K562 (cell line): ENCODE results near the gene CD46. TPM values are rescaled to one million over a fixed set of nuclear protein-coding genes. Genes with fewer than 3 reads are reported as not detected.

Experiments used
- ATAC-seq: fragments of 200-7000 bp; cut with Tn5 transposase; 3 replicates; pipeline ENCODE4 v1.9.1; 2020; ENCODE audit warnings: moderate library complexity
- BruUV-seq: library from RNA; stranded (reverse); fragments of 400-500 nt; replicated peaks from 2 replicates; lab custom pipeline; 2021; lab: Mats Ljungman, UMichigan
- CTCF ChIA-PET: fragments of 300-600 bp; formaldehyde crosslinking; extraction: SDS; loops from one replicate; lab custom pipeline; 2021; ENCODE audit warnings: low intra/inter-chr PET ratio; lab: Yijun Ruan, JAX
- POLR2A ChIA-PET: fragments of 300-600, 350-650 bp; sonication (Branson Sonifier 250); formaldehyde crosslinking; extraction: SDS; loops from one replicate; lab custom pipeline; 2021; ENCODE audit warnings: antibody characterized with exemption, inconsistent platforms; lab: Yijun Ruan, JAX
- DNase-seq, 4 experiments: peaks; one replicate each; pipeline versions ENCODE4 v3.0.0 to v3.0.0-alpha.2; 2011 to 2018; ENCODE audit warnings: low spot score in 3 of 4, mixed read lengths in 3 of 4; ENCODE audit errors: extremely low read depth in 1 of 4
- FAIRE-seq: peaks from 2 replicates; lab custom pipeline; 2011; peaks lifted over from hg19 to GRCh38; lab: Jason Lieb, UNC
- H2AFZ ChIP-seq: 2 replicates; pipeline ENCODE4 v1.6.0; 2011; ENCODE audit warnings: low read depth, low read length, control low read depth, inconsistent platforms
- H3K27ac ChIP-seq: fragments of 200-600 bp; 3 replicates; pipeline ENCODE4 v1.8.0; 2011; ENCODE audit warnings: low read depth, mild to moderate bottlenecking, control low read depth, inconsistent platforms, low read length, moderate library complexity, mixed read lengths; ENCODE audit errors: extremely low read depth
- H3K27me3 ChIP-seq, 2 experiments: fragments of 300-600 bp in 1 of 2; 2 replicates in 1 of 2; 3 replicates in 1 of 2; pipeline versions ENCODE4 v1.6.0 to v1.8.0; 2011; ENCODE audit warnings: inconsistent platforms in 2 of 2, low read length in 2 of 2, mild to moderate bottlenecking in 1 of 2, mixed read lengths in 1 of 2, moderate library complexity in 1 of 2; ENCODE audit not compliant: control insufficient read depth in 2 of 2, insufficient read depth in 2 of 2
- H3K36me3 ChIP-seq: fragments of 300-600 bp; 3 replicates; pipeline ENCODE4 v1.8.0; 2011; ENCODE audit warnings: mild to moderate bottlenecking, low read length, inconsistent platforms; ENCODE audit not compliant: control insufficient read depth, insufficient read depth
- H3K4me1 ChIP-seq, 2 experiments: fragments of 200-600 bp in 1 of 2; replicated peaks in 1 of 2; 2 replicates in 1 of 2; 3 replicates in 1 of 2; pipeline versions ENCODE4 v1.5.1 to v1.8.0; 2011; ENCODE audit warnings: inconsistent platforms in 2 of 2, low read length in 2 of 2, mild to moderate bottlenecking in 1 of 2, mixed read lengths in 1 of 2, moderate library complexity in 1 of 2; ENCODE audit not compliant: control insufficient read depth in 2 of 2, insufficient read depth in 2 of 2
- H3K4me2 ChIP-seq: 2 replicates; pipeline ENCODE4 v1.6.1; 2011; ENCODE audit warnings: low read length, control low read depth, inconsistent platforms, mixed read lengths; ENCODE audit not compliant: insufficient read depth
- H3K4me3 ChIP-seq: fragments of 200-600 bp; sonication (generic), shearing (Covaris generic); 2 replicates; pipeline ENCODE4 v1.5.1; 2016; ENCODE audit warnings: control low read depth, inconsistent platforms
- H3K79me2 ChIP-seq: fragments of 200-600 bp; 3 replicates; pipeline ENCODE4 v1.8.0; 2011; ENCODE audit warnings: low read length, inconsistent platforms; ENCODE audit not compliant: control insufficient read depth, insufficient read depth
- H3K9ac ChIP-seq, 2 experiments: 2 replicates each; pipeline versions ENCODE4 v1.6.0 to v1.6.1; 2011; ENCODE audit warnings: low read depth in 2 of 2, low read length in 2 of 2, control low read depth in 1 of 2, inconsistent platforms in 1 of 2, mild to moderate bottlenecking in 1 of 2, mixed read lengths in 1 of 2; ENCODE audit not compliant: insufficient read depth in 1 of 2
- H3K9me1 ChIP-seq: one replicate; pipeline ENCODE4 v1.6.0; 2011; ENCODE audit warnings: inconsistent platforms, mild to moderate bottlenecking, low read length, moderate library complexity; ENCODE audit not compliant: control insufficient read depth, insufficient read depth
- H3K9me3 ChIP-seq: replicated peaks from 2 replicates; pipeline ENCODE4 v1.5.1; 2011; ENCODE audit warnings: low read depth, low read length, inconsistent platforms; ENCODE audit not compliant: control insufficient read depth, insufficient read depth
- H4K20me1 ChIP-seq: replicated peaks from 2 replicates; pipeline ENCODE4 v1.6.1; 2011; ENCODE audit warnings: low read length, inconsistent platforms, mixed read lengths; ENCODE audit not compliant: control insufficient read depth, insufficient read depth
- HDAC1 ChIP-seq, 2 experiments: fragments of 450-650 bp; IDR thresholded peaks; 2 replicates each; pipeline ENCODE4 v1.6.1; 2016 to 2017; ENCODE audit warnings: inconsistent platforms in 1 of 2, mild to moderate bottlenecking in 1 of 2, moderate library complexity in 1 of 2
- POLR2AphosphoS5 ChIP-seq: IDR thresholded peaks from 2 replicates; pipeline ENCODE4 v1.6.1; 2011; ENCODE audit warnings: mild to moderate bottlenecking, low read depth, low read length, moderate library complexity; ENCODE audit not compliant: control insufficient read depth, insufficient read depth
- POLR2B ChIP-seq: fragments of 450-650 bp; IDR thresholded peaks from 2 replicates; pipeline ENCODE4 v1.6.1; 2018; ENCODE audit warnings: low read depth; ENCODE audit not compliant: partially characterized antibody
- POLR2G ChIP-seq: fragments of 200-400 bp; formaldehyde crosslinking; IDR thresholded peaks from 2 replicates; pipeline ENCODE4 v1.6.1; 2017; ENCODE audit warnings: low read depth, mild to moderate bottlenecking, antibody characterized with exemption, low read length, moderate library complexity
- RBFOX2 ChIP-seq: fragments of 200-400 bp; formaldehyde crosslinking; IDR thresholded peaks from 2 replicates; pipeline ENCODE4 v1.6.1; 2017; ENCODE audit warnings: low read depth, mild to moderate bottlenecking, low read length, moderate library complexity
- WHSC1 ChIP-seq: IDR thresholded peaks from one replicate; pipeline ENCODE4 v1.6.1; 2012; ENCODE audit warnings: low read length, control low read depth, inconsistent platforms
- ZFX ChIP-seq: sonication (generic); formaldehyde crosslinking; IDR thresholded peaks from 2 replicates; pipeline ENCODE4 v1.8.0; 2022; ENCODE audit warnings: mild to moderate bottlenecking, missing genetic modification reagents, moderate library complexity
- WGBS: fragments of 100-300 bp; shearing (Covaris generic); methylation state at CpG from one replicate; pipeline ENCODE4 v1.1.6; 2016; ENCODE audit warnings: low coverage, mixed read lengths; ENCODE audit not compliant: insufficient coverage; ENCODE audit errors: missing lambda C conversion rate; 5-methylcytosine and 5-hydroxymethylcytosine counted together
- in situ Hi-C: fragments of 300-500 bp; cut with MboI; formaldehyde crosslinking; loops from 4 replicates; pipeline ENCODE4 v1.15.0; 2018; ENCODE audit warnings: inconsistent platforms, mixed read lengths
- intact Hi-C: fragments of 100-400 bp; cut with micrococcal nuclease; formaldehyde crosslinking; loops from 2 replicates; pipeline ENCODE4 v1.14.2; 2022
- polyA plus RNA-seq, 8 experiments: library from polyadenylated mRNA; depleted of rRNA in 4 of 8; stranded (reverse) in 5 of 8; unstranded in 3 of 8; fragments of >200 nt; fragmentation: Nextera tagmentation in 2 of 8; fragmentation: Illumina TruSeq in 1 of 8; extraction: Ambion mirVana in 2 of 8; extraction: Trizol in 1 of 8; gene quantifications; 2 replicates each; pipeline versions ENCODE4 v1.2.1 to v1.2.3, GENCODE V29; 2011 to 2014; ENCODE audit warnings: inconsistent platforms in 1 of 8, missing spikeins in 1 of 8
- total RNA-seq, 7 experiments: library from RNA; depleted of rRNA in 6 of 7; stranded (reverse); fragments of >200 nt in 6 of 7; fragmentation: Illumina TruSeq in 2 of 7; extraction: Trizol in 2 of 7; gene quantifications; 2 replicates each; pipeline versions ENCODE4 v1.2.1 to v1.2.3, GENCODE V29; 2011 to 2021; ENCODE audit warnings: low replicate concordance in 1 of 7
- TF ChIP-seq, protein P1 (sequence below): IDR thresholded peaks from 2 replicates; pipeline ENCODE4 v1.6.1; 2016; ENCODE audit warnings: missing genetic modification characterization, missing compliant biosample characterization
- TF ChIP-seq, protein P2 (sequence below): fragments of 450-650 bp; IDR thresholded peaks from 2 replicates; pipeline ENCODE4 v1.6.1; 2017; ENCODE audit warnings: antibody characterized with exemption

CD46 gene
- total and polyA plus RNA-seq, 9 of the 15 experiments (the other 6 are each of a cell fraction or from before 2014, with no cell fraction given) = 87.9 to 374 (median 156) TPM

DNA sequence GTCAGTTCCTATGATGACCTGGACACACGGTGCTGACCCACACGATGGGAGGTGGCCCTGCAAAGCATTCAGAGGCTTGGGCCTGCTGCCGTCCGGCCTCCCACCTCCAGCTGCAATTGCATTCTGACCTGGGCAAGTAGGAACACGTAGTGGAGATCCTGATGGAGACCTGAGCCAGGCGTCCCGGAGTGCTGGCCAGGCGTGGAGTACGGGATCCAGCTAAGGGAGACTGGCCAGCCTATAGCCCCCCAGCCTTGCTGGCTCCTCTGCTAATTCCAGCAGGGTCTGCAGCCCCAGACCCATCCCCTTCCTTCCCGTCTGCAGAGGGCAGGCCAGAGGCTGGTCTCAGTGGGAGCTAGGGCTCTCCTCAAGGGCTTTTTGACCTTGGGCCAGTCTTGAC is 11.2 kb downstream of the CD46 start:
- no peak overlapping the region for H3K4me3 ChIP-seq
- H3K27me3 ChIP-seq = no peaks in the 10 kb centered on the region
- ChIA-PET POLR2A (interaction anchor here (0.6 to 2.9 kb wide), 4 partner anchors 8 to 23 kb away, joined by 3 to 13 read pairs (median 4); partner anchors contain the start of gene CD46), CTCF (interaction anchor here (0.6 kb wide), 1 partner anchor 34 kb away, joined by 5 read pairs; no protein-coding TSS in a partner anchor)
- FAIRE-seq (no peak), DNase-seq (no peak), ATAC-seq (peak; percentile 38)
- no TSS peak for BruUV-seq
- H3K4me2 ChIP-seq = no peak overlapping the region
- H3K27ac ChIP-seq = no peak overlapping the region
- peaks cover 26% of the 10 kb centered on the region for H3K79me2 ChIP-seq
- peaks cover 96% of the 10 kb centered on the region for H3K36me3 ChIP-seq
- H2AFZ ChIP-seq = no peak overlapping the region
- in situ Hi-C loops = no loop called here
- peaks cover 0 to 6% of the 10 kb centered on the region in 2 experiments; a peak in 1 of 5 replicates for H3K4me1 ChIP-seq
- no peak overlapping the region for H3K9ac ChIP-seq
- WGBS = 94% methylated on average over 10 of the region's 10 CpGs
- H4K20me1 ChIP-seq = no peaks in the 10 kb centered on the region
- peak; percentile 85 for TF ChIP-seq WHSC1
- TF ChIP-seq RBFOX2 = peak; percentile 20; the same call in 1 of the 2 replicates
- no peak for TF ChIP-seq HDAC1 (IDR thresholded peaks at IDR 0.05)
- TF ChIP-seq, protein P1, sequence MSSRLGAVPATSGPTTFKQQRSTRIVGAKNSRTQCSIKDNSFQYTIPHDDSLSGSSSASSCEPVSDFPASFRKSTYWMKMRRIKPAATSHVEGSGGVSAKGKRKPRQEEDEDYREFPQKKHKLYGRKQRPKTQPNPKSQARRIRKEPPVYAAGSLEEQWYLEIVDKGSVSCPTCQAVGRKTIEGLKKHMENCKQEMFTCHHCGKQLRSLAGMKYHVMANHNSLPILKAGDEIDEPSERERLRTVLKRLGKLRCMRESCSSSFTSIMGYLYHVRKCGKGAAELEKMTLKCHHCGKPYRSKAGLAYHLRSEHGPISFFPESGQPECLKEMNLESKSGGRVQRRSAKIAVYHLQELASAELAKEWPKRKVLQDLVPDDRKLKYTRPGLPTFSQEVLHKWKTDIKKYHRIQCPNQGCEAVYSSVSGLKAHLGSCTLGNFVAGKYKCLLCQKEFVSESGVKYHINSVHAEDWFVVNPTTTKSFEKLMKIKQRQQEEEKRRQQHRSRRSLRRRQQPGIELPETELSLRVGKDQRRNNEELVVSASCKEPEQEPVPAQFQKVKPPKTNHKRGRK (tag) = no peak
- peak; percentile 35; the same call in 1 of the 2 replicates for TF ChIP-seq POLR2G
- TF ChIP-seq POLR2B = peak; percentile 10
- peak; percentile 54 for TF ChIP-seq POLR2AphosphoS5
- TF ChIP-seq ZFX (CRISPR knock-in tag) = peak; percentile 62
- TF ChIP-seq, protein P2, sequence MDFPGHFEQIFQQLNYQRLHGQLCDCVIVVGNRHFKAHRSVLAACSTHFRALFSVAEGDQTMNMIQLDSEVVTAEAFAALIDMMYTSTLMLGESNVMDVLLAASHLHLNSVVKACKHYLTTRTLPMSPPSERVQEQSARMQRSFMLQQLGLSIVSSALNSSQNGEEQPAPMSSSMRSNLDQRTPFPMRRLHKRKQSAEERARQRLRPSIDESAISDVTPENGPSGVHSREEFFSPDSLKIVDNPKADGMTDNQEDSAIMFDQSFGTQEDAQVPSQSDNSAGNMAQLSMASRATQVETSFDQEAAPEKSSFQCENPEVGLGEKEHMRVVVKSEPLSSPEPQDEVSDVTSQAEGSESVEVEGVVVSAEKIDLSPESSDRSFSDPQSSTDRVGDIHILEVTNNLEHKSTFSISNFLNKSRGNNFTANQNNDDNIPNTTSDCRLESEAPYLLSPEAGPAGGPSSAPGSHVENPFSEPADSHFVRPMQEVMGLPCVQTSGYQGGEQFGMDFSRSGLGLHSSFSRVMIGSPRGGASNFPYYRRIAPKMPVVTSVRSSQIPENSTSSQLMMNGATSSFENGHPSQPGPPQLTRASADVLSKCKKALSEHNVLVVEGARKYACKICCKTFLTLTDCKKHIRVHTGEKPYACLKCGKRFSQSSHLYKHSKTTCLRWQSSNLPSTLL = no peak
- no peaks in the 10 kb centered on the region; the same call in 1 of the 2 replicates for H3K9me3 ChIP-seq
- intact Hi-C loops = no loop called here
- H3K9me1 ChIP-seq = no peaks in the 10 kb centered on the region
